ENCODE measurements around the gene OR8J3. TPM values are rescaled to one million over a fixed set of nuclear protein-coding genes. Genes with fewer than 3 reads are reported as not detected.

Gene OR8J3
- not detected in 2 replicates for total RNA-seq (2021)
- long read RNA-seq: 0 reads

GRCh38 chr11:56140151-56140661, at the start of gene OR8J3:
Gene OR8J3, minus strand, starts transcription at chr11:56140201. Its CDS starts 2,483 bp downstream, at chr11:56137718.
- Histone ChIP-seq H3K18ac (ENCODE audit: insufficient read length, low read depth, low read length) (no peak within 1 kb of the TSS), H3K9me3 (ENCODE audit: control insufficient read depth, low read depth, low read length) (no peaks in the 10 kb centered on the region), H3K79me2 (ENCODE audit: insufficient read depth, low read length) (no peaks in the 10 kb centered on the region), H3K9ac (ENCODE audit: extremely low read depth, insufficient read length, low read length) (no peak within 1 kb of the TSS), H4K5ac (ENCODE audit: insufficient read length, low read depth, low read length) (no peak within 1 kb of the TSS), H2BK5ac (ENCODE audit: insufficient read length, low read length) (no peak within 1 kb of the TSS), H2AK5ac (ENCODE audit: insufficient read length, low read length) (no peak within 1 kb of the TSS), H2BK120ac (ENCODE audit: low read depth, low read length, poor library complexity, severe bottlenecking) (no peak within 1 kb of the TSS), H2BK15ac (ENCODE audit: low read depth, low read length) (no peak within 1 kb of the TSS), H3K56ac (ENCODE audit: insufficient read length, low read depth, low read length) (no peak within 1 kb of the TSS), H4K20me1 (ENCODE audit: control insufficient read depth, insufficient read depth, insufficient read length) (no peaks in the 10 kb centered on the region), H3K79me1 (ENCODE audit: insufficient read depth, low read depth, low read length, poor library complexity, severe bottlenecking) (no peaks in the 10 kb centered on the region), H3T11ph (ENCODE audit: low read length) (no peak within 1 kb of the TSS), H3K4me2 (ENCODE audit: insufficient read depth, insufficient read length, low read length) (no peak within 1 kb of the TSS), H3K14ac (ENCODE audit: insufficient read depth, low read length) (no peak within 1 kb of the TSS), H3K27me3 (ENCODE audit: insufficient read depth, low read length) (no peaks in the 10 kb centered on the region), H4K8ac (replicated peaks; ENCODE audit: insufficient read length, low read depth, low read length) (no peak within 1 kb of the TSS), H2BK20ac (ENCODE audit: low read depth, low read length, poor library complexity, severe bottlenecking) (no peak within 1 kb of the TSS), H3K4ac (ENCODE audit: low read depth, low read length) (no peak within 1 kb of the TSS), H3K23me2 (ENCODE audit: insufficient read length, low read depth, low read length, poor library complexity, severe bottlenecking) (no peaks in the 10 kb centered on the region), H3K27ac (ENCODE audit: insufficient read length, low read depth, low read length) (no peak within 1 kb of the TSS), H4K91ac (ENCODE audit: insufficient read length, low read depth, low read length) (no peak within 1 kb of the TSS), H2BK12ac (ENCODE audit: insufficient read length, low read depth, low read length) (no peak within 1 kb of the TSS), H2AFZ (ENCODE audit: low read length) (no peak within 1 kb of the TSS), H3K23ac (ENCODE audit: insufficient read length, low read depth, low read length) (no peak within 1 kb of the TSS), H3K4me1 (ENCODE audit: insufficient read depth, low read length) (no peaks in the 10 kb centered on the region)
- Mint-ChIP-seq H3K4me1 (no peaks in the 10 kb centered on the region), H3K9me3 (peaks cover 12 to 35% of the 10 kb centered on the region in 2 experiments), H3K27ac (no peak within 1 kb of the TSS), H3K27me3 (ENCODE audit: low read depth) (no peaks in the 10 kb centered on the region), H3K4me3 (no peak within 1 kb of the TSS), H3K36me3 (ENCODE audit: insufficient read depth in 1 of 3, low read depth in 3 of 3) (peaks cover 0 to 10% (median 6%) of the 10 kb centered on the region in 3 experiments; a peak in 4 of 7 replicates)
- no peak for TF ChIP-seq CTCF (conservative IDR thresholded peaks at IDR 0.05)
- DNase-seq: no peak

Data from H9 (cell line).